BJ (cell line): ENCODE data around the gene A4GNT. TPM values are rescaled to one million over a fixed set of nuclear protein-coding genes. Genes with fewer than 3 reads are reported as not detected.
"Not testable (repeated sequence)": the region's sequence is repeated elsewhere in the genome, so short reads cannot be mapped to it uniquely, and the experiment has no call there.

Experiments used
- CTCF ChIA-PET: fragments of 350-600 bp; formaldehyde crosslinking; extraction: SDS; loops from one replicate; lab custom pipeline; 2021; ENCODE audit warnings: antibody characterized with exemption, inconsistent platforms; lab: Yijun Ruan, JAX
- POLR2A ChIA-PET: fragments of 300-600 bp; sonication (Branson Sonifier 250); formaldehyde crosslinking; extraction: SDS; loops from one replicate; lab custom pipeline; 2021; ENCODE audit warnings: antibody characterized with exemption; lab: Charles Lee
- DNase-seq: peaks from one replicate; pipeline ENCODE4 v3.0.0-alpha.2; 2011; ENCODE audit warnings: low read depth
- H3K27me3 ChIP-seq: 2 replicates; pipeline ENCODE4 v1.6.0; 2011; ENCODE audit warnings: low read length; ENCODE audit not compliant: control insufficient read depth, insufficient read depth
- H3K36me3 ChIP-seq: 2 replicates; pipeline ENCODE4 v1.5.1; 2011; ENCODE audit warnings: low read length; ENCODE audit not compliant: control insufficient read depth, insufficient read depth
- H3K4me3 ChIP-seq: 2 replicates; pipeline ENCODE4 v1.5.1; 2011; ENCODE audit warnings: low read depth, mild to moderate bottlenecking, control low read depth, low read length
- CTCF ChIP-seq: IDR thresholded peaks from 2 replicates; pipeline ENCODE4 v1.5.1; 2011; ENCODE audit warnings: low read depth, mild to moderate bottlenecking, control low read depth, inconsistent platforms, low read length, moderate library complexity; ENCODE audit not compliant: insufficient read depth
- polyA plus RNA-seq: library from polyadenylated mRNA; depleted of rRNA; stranded (reverse); fragments of >200 nt; gene quantifications from 2 replicates; pipeline ENCODE4 v1.2.3, GENCODE V29; 2011

The A4GNT gene
- polyA plus RNA-seq, 1 experiment, result not detected

- Histone ChIP-seq H3K36me3 (no peaks in the 10 kb centered on the region), H3K27me3 (no peaks in the 10 kb centered on the region), H3K4me3 (no peak overlapping the region)
- CTCF ChIA-PET, result interaction anchor here (0.7 to 1.2 kb wide), 3 partner anchors 10 to 158 kb away, joined by 3 to 5 read pairs (median 3); no protein-coding TSS in a partner anchor
- no peak for TF ChIP-seq CTCF
- no peak for DNase-seq
- POLR2A ChIA-PET, result no interaction called here
These were observed 40.4 kb upstream of the A4GNT start for GRCh38 chr3:138172625-138173024.

GRCh38 chr3:138165061-138165460 is 32.9 kb upstream of the A4GNT start:
- POLR2A ChIA-PET, result no interaction called here
- CTCF ChIA-PET, result no interaction called here
- Histone ChIP-seq H3K36me3 (peaks cover 5% of the 10 kb centered on the region; the same call in 1 of the 2 replicates), H3K4me3 (no peak overlapping the region), H3K27me3 (no peaks in the 10 kb centered on the region)
- no peak for DNase-seq
- no peak for TF ChIP-seq CTCF

GRCh38 chr3:138157743-138158142 is 25.6 kb upstream of the A4GNT start:
- CTCF ChIA-PET, result interaction anchor here (0.6 to 1.2 kb wide), 2 partner anchors 39 to 44 kb away, joined by 3 to 5 read pairs; no protein-coding TSS in a partner anchor
- no peak for DNase-seq
- POLR2A ChIA-PET, result no interaction called here
- Histone ChIP-seq H3K4me3 (no peak overlapping the region), H3K27me3 (no peaks in the 10 kb centered on the region), H3K36me3 (no peaks in the 10 kb centered on the region)
- no peak for TF ChIP-seq CTCF

- TF ChIP-seq CTCF, result no peak
- POLR2A ChIA-PET, result no interaction called here
- Histone ChIP-seq H3K4me3 (no peak overlapping the region), H3K27me3 (no peaks in the 10 kb centered on the region), H3K36me3 (no peaks in the 10 kb centered on the region)
- CTCF ChIA-PET, result no interaction called here
- no peak for DNase-seq
These were observed 22.3 kb upstream of the A4GNT start for GRCh38 chr3:138154534-138154933.

GRCh38 chr3:138148503-138148902 is 16.3 kb upstream of the A4GNT start:
- DNase-seq, result no peak
- Histone ChIP-seq H3K4me3 (no peak overlapping the region), H3K27me3 (no peaks in the 10 kb centered on the region), H3K36me3 (no peaks in the 10 kb centered on the region)
- CTCF ChIA-PET, result interaction anchor here (1.0 to 1.3 kb wide), 2 partner anchors 12 to 47 kb away, joined by 3 read pairs; no protein-coding TSS in a partner anchor
- POLR2A ChIA-PET, result no interaction called here
- no peak for TF ChIP-seq CTCF

GRCh38 chr3:138142181-138142580 is 10.0 kb upstream of the A4GNT start:
- CTCF ChIA-PET, result interaction anchor here (1.6 kb wide), 1 partner anchor 22 kb away, joined by 3 read pairs; no protein-coding TSS in a partner anchor
- H3K4me3 ChIP-seq, DNase-seq, H3K27me3 ChIP-seq, POLR2A ChIA-PET, H3K36me3 ChIP-seq: not testable (repeated sequence)
